ENCODE data around the gene BARX1.

DNA sequence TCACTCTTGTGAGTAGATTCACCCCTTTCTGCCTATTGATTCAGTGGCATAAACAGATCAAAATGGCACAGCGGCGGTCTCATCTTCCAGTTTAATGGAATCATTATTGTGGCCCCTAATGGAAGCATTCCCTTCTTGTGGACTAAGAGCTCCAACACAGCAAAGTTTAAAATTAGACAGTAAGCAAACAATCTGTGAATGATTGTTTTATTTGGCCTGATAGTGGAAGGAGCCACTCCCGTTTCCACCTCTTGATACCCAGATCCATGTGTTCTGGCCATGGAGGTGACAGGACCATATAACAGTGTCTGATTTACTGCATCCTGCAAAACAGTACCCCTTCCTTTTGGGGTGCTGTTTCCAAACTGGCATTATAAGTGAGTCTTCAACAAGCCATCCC is 41.2 kb upstream of the BARX1 start:
- TF ChIP-seq TCF7 (IDR thresholded peaks at IDR 0.05; ENCODE audit: borderline replicate concordance) (no peak), TBL1XR1 (IDR thresholded peaks at IDR 0.05; ENCODE audit: low read depth, low read length) (no peak), TARDBP (IDR thresholded peaks at IDR 0.05; ENCODE audit: borderline replicate concordance) (no peak), NRF1 (conservative IDR thresholded peaks at IDR 0.05; ENCODE audit: low read depth, low read length) (no peak), NFXL1 (IDR thresholded peaks at IDR 0.05; ENCODE audit: borderline replicate concordance) (no peak), FOS (IDR thresholded peaks at IDR 0.05; ENCODE audit: borderline replicate concordance, extremely low read depth, insufficient read length) (no peak), GABPA (IDR thresholded peaks at IDR 0.05; ENCODE audit: low read depth) (no peak), POLR2A (IDR thresholded peaks at IDR 0.05; ENCODE audit: low read depth, low read length) (no peak), SMARCA5 (IDR thresholded peaks at IDR 0.05) (no peak), EP300 (IDR thresholded peaks at IDR 0.05; ENCODE audit: borderline replicate concordance in 1 of 2, control insufficient read depth in 1 of 2, low read depth in 2 of 2, low read length in 2 of 2) (no peak), TCF12 (IDR thresholded peaks at IDR 0.05; ENCODE audit: low read depth, low read length) (no peak)
- TF ChIP-seq, protein P1, sequence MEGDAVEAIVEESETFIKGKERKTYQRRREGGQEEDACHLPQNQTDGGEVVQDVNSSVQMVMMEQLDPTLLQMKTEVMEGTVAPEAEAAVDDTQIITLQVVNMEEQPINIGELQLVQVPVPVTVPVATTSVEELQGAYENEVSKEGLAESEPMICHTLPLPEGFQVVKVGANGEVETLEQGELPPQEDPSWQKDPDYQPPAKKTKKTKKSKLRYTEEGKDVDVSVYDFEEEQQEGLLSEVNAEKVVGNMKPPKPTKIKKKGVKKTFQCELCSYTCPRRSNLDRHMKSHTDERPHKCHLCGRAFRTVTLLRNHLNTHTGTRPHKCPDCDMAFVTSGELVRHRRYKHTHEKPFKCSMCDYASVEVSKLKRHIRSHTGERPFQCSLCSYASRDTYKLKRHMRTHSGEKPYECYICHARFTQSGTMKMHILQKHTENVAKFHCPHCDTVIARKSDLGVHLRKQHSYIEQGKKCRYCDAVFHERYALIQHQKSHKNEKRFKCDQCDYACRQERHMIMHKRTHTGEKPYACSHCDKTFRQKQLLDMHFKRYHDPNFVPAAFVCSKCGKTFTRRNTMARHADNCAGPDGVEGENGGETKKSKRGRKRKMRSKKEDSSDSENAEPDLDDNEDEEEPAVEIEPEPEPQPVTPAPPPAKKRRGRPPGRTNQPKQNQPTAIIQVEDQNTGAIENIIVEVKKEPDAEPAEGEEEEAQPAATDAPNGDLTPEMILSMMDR (IDR thresholded peaks at IDR 0.05 in 2 of 3, conservative IDR thresholded peaks at IDR 0.05 in 1 of 3; ENCODE audit: control insufficient read depth in 2 of 3, extremely low read depth in 1 of 3, insufficient read depth in 1 of 3, low read depth in 3 of 3, low read length in 3 of 3): no peak
